Stimulated activated CD4-positive, alpha-beta T cell treated with anti-CD3 and anti-CD28 coated beads, Interleukin-2, amount 100 ng/mL, for 48 hours (primary cell): ENCODE data around the gene TRIM32.

ENCODE experiments used
- DNase-seq, 2 donors: peaks; one replicate each; pipeline ENCODE4 v3.0.0-alpha.2; 2020

Gene TRIM32

GRCh38 chr9:116712781-116713180 is 25.7 kb downstream of the TRIM32 start:
- no peak for DNase-seq

GRCh38 chr9:116713271-116713670 is 26.2 kb downstream of the TRIM32 start:
- DNase-seq, result no peak

GRCh38 chr9:116715751-116716150 is 28.6 kb downstream of the TRIM32 start:
- no peak for DNase-seq

- no peak for DNase-seq
Observed at GRCh38 chr9:116716438-116716837, 29.3 kb downstream of the TRIM32 start.

GRCh38 chr9:116717150-116717549 is 30.0 kb downstream of the TRIM32 start:
- DNase-seq, result no peak

GRCh38 chr9:116718111-116718510 is 31.0 kb downstream of the TRIM32 start:
- DNase-seq, result no peak

GRCh38 chr9:116720111-116720510 is 33.0 kb downstream of the TRIM32 start:
- no peak for DNase-seq

- DNase-seq, result no peak
Observed at GRCh38 chr9:116721411-116721810, 34.3 kb downstream of the TRIM32 start.

- no peak for DNase-seq
Observed at GRCh38 chr9:116721944-116722343, 34.8 kb downstream of the TRIM32 start.

- DNase-seq, result no peak
Observed at GRCh38 chr9:116724123-116724522, 37.0 kb downstream of the TRIM32 start.

- no peak for DNase-seq
Observed at GRCh38 chr9:116726602-116727001, 39.5 kb downstream of the TRIM32 start.

GRCh38 chr9:116733010-116733641 is 46.0 kb downstream of the TRIM32 start:
- no peak for DNase-seq

- no peak for DNase-seq
Observed at GRCh38 chr9:116736399-116737151, 49.5 kb downstream of the TRIM32 start.

GRCh38 chr9:116737152-116737546 is 50.0 kb downstream of the TRIM32 start:
- peak; percentile 66 to 69 for DNase-seq

- no peak for DNase-seq
Observed at GRCh38 chr9:116741086-116741740, 54.1 kb downstream of the TRIM32 start.

- DNase-seq, result no peak
Observed at GRCh38 chr9:116741742-116742141, 54.6 kb downstream of the TRIM32 start.

- no peak for DNase-seq
Observed at GRCh38 chr9:116749176-116749575, 62.1 kb downstream of the TRIM32 start.

GRCh38 chr9:116749772-116750171 is 62.7 kb downstream of the TRIM32 start:
- DNase-seq, result no peak

- no peak for DNase-seq
Observed at GRCh38 chr9:116750510-116750909, 63.4 kb downstream of the TRIM32 start.
